Thymus (tissue), 11 donors: ENCODE measurements around the gene KCNC3. TPM values are rescaled to one million over a fixed set of nuclear protein-coding genes. Genes with fewer than 3 reads are reported as not detected.

Experiments
- DNase-seq, 9 donors: peaks; one replicate each; pipeline ENCODE4 v3.0.0-alpha.2; 2013; ENCODE audit warnings: low spot score in 9 of 9, low read depth in 6 of 9, missing footprints in 1 of 9
- H3K27ac ChIP-seq, 2 donors: one replicate each; pipeline ENCODE4 v1.5.1; 2013; ENCODE audit warnings: control low read depth in 1 of 2, low read depth in 1 of 2, low read length in 1 of 2, mild to moderate bottlenecking in 1 of 2, moderate library complexity in 1 of 2
- H3K27me3 ChIP-seq, 2 donors: one replicate each; pipeline ENCODE4 v1.5.1; 2013; ENCODE audit warnings: low read length in 1 of 2; ENCODE audit not compliant: control insufficient read depth in 2 of 2, insufficient read depth in 1 of 2
- H3K36me3 ChIP-seq, 2 donors: one replicate each; pipeline ENCODE4 v1.5.1; 2013; ENCODE audit warnings: low read length in 1 of 2, mild to moderate bottlenecking in 1 of 2, moderate library complexity in 1 of 2; ENCODE audit not compliant: control insufficient read depth in 2 of 2, insufficient read depth in 2 of 2
- H3K4me1 ChIP-seq, 2 donors: one replicate each; pipeline ENCODE4 v1.5.1; 2013; ENCODE audit warnings: low read length in 2 of 2; ENCODE audit not compliant: control insufficient read depth in 2 of 2, insufficient read depth in 2 of 2
- H3K4me3 ChIP-seq, 2 donors: one replicate each; pipeline ENCODE4 v1.5.1; 2013; ENCODE audit warnings: low read length in 2 of 2, control low read depth in 1 of 2, mild to moderate bottlenecking in 1 of 2
- H3K9me3 ChIP-seq, 2 donors: one replicate each; pipeline ENCODE4 v1.5.1; 2013; ENCODE audit warnings: low read length in 1 of 2, mild to moderate bottlenecking in 1 of 2; ENCODE audit not compliant: control insufficient read depth in 2 of 2, insufficient read depth in 1 of 2
- WGBS: extraction: QIAGEN DNeasy Blood & Tissue Kit; methylation state at CpG from one replicate; pipeline ENCODE4 v1.1.7; 2013; 5-methylcytosine and 5-hydroxymethylcytosine counted together
- polyA plus RNA-seq: library from polyadenylated mRNA; stranded (reverse); fragments of 200-250 nt; gene quantifications from one replicate; pipeline ENCODE4 v1.2.3, GENCODE V29; 2013
- total RNA-seq: library from RNA; stranded (reverse); fragments of 120-200 nt; gene quantifications from one replicate; pipeline ENCODE4 v1.2.4, GENCODE V29; 2013
- donor health status: healthy.

The KCNC3 gene
- total and polyA plus RNA-seq, 2 donors, result 0.47 to 6.8 TPM

- Histone ChIP-seq H3K27me3 (no peaks in the 10 kb centered on the region), H3K27ac (no peak overlapping the region), H3K4me3 (no peak overlapping the region), H3K4me1 (no peaks in the 10 kb centered on the region), H3K36me3 (no peaks in the 10 kb centered on the region), H3K9me3 (no peaks in the 10 kb centered on the region)
- DNase-seq, result no peak
- 92% methylated on average over 15 of the region's 15 CpGs for WGBS
These were observed 52.7 kb downstream of the KCNC3 start for GRCh38 chr19:50276370-50277063.

GRCh38 chr19:50275577-50276368, 53.4 kb downstream of the KCNC3 start:
- H3K4me3 ChIP-seq, result no peak overlapping the region
- H3K9me3 ChIP-seq, result no peaks in the 10 kb centered on the region
- H3K4me1 ChIP-seq, result no peaks in the 10 kb centered on the region
- H3K27me3 ChIP-seq, result no peaks in the 10 kb centered on the region
- DNase-seq, result no peak
- 89% methylated on average over 26 of the region's 26 CpGs for WGBS
- H3K36me3 ChIP-seq, result no peaks in the 10 kb centered on the region
- H3K27ac ChIP-seq, result no peak overlapping the region

- Histone ChIP-seq H3K9me3 (no peaks in the 10 kb centered on the region), H3K36me3 (no peaks in the 10 kb centered on the region), H3K4me1 (no peaks in the 10 kb centered on the region), H3K27ac (no peak overlapping the region), H3K4me3 (no peak overlapping the region), H3K27me3 (no peaks in the 10 kb centered on the region)
- 96% methylated on average over 7 of the region's 7 CpGs for WGBS
- DNase-seq, result no peak
These were observed 55.4 kb downstream of the KCNC3 start for GRCh38 chr19:50273821-50274220.

- Histone ChIP-seq H3K9me3 (no peaks in the 10 kb centered on the region), H3K36me3 (no peaks in the 10 kb centered on the region), H3K27ac (no peak overlapping the region), H3K4me1 (no peaks in the 10 kb centered on the region), H3K4me3 (no peak overlapping the region), H3K27me3 (no peaks in the 10 kb centered on the region)
- no peak for DNase-seq
- 93% methylated on average over 14 of the region's 14 CpGs for WGBS
These were observed 56.8 kb downstream of the KCNC3 start for GRCh38 chr19:50272263-50272897.

GRCh38 chr19:50269653-50270052, 59.5 kb downstream of the KCNC3 start:
- no peaks in the 10 kb centered on the region for H3K9me3 ChIP-seq
- H3K27me3 ChIP-seq, result no peaks in the 10 kb centered on the region
- H3K4me1 ChIP-seq, result no peaks in the 10 kb centered on the region
- no peak for DNase-seq
- no peak overlapping the region for H3K4me3 ChIP-seq
- H3K36me3 ChIP-seq, result no peaks in the 10 kb centered on the region
- 70% methylated on average over 2 of the region's 2 CpGs for WGBS
- no peak overlapping the region for H3K27ac ChIP-seq

- no peak for DNase-seq
- Histone ChIP-seq H3K36me3 (no peaks in the 10 kb centered on the region), H3K27ac (no peak overlapping the region), H3K4me1 (no peaks in the 10 kb centered on the region), H3K4me3 (no peak overlapping the region), H3K27me3 (no peaks in the 10 kb centered on the region), H3K9me3 (no peaks in the 10 kb centered on the region)
- WGBS, result 98% methylated on average over 5 of the region's 5 CpGs
These were observed 60.7 kb downstream of the KCNC3 start for GRCh38 chr19:50268501-50268900.

- H3K27me3 ChIP-seq, result no peaks in the 10 kb centered on the region
- no peaks in the 10 kb centered on the region for H3K9me3 ChIP-seq
- H3K27ac ChIP-seq, result no peak overlapping the region
- no peaks in the 10 kb centered on the region for H3K4me1 ChIP-seq
- H3K4me3 ChIP-seq, result no peak overlapping the region
- 89% methylated on average over 13 of the region's 13 CpGs for WGBS
- no peak for DNase-seq
- no peaks in the 10 kb centered on the region for H3K36me3 ChIP-seq
These were observed 61.1 kb downstream of the KCNC3 start for GRCh38 chr19:50268041-50268440.

- Histone ChIP-seq H3K36me3 (no peaks in the 10 kb centered on the region), H3K4me3 (no peak overlapping the region), H3K9me3 (no peaks in the 10 kb centered on the region), H3K27ac (no peak overlapping the region), H3K4me1 (no peaks in the 10 kb centered on the region), H3K27me3 (no peaks in the 10 kb centered on the region)
- no peak for DNase-seq
- WGBS, result 20% methylated on average over 20 of the region's 20 CpGs
These were observed 62.3 kb downstream of the KCNC3 start for GRCh38 chr19:50266896-50267295.

GRCh38 chr19:50266041-50266440, 63.1 kb downstream of the KCNC3 start:
- H3K4me1 ChIP-seq, result no peaks in the 10 kb centered on the region
- 95% methylated on average over 8 of the region's 8 CpGs for WGBS
- H3K4me3 ChIP-seq, result no peak overlapping the region
- no peaks in the 10 kb centered on the region for H3K27me3 ChIP-seq
- no peaks in the 10 kb centered on the region for H3K36me3 ChIP-seq
- DNase-seq, result no peak
- H3K27ac ChIP-seq, result no peak overlapping the region
- no peaks in the 10 kb centered on the region for H3K9me3 ChIP-seq
